B cell (primary cell): ENCODE measurements around the gene MRPS11.

Source experiments
- EZH2 ChIP-seq: IDR thresholded peaks from 2 replicates; pipeline ENCODE4 v1.6.1; 2012; ENCODE audit warnings: borderline replicate concordance, low read depth, mild to moderate bottlenecking, moderate library complexity, low read length; ENCODE audit not compliant: insufficient read depth, poor library complexity, severe bottlenecking
- TF ChIP-seq, protein P1 (sequence below): fragments of 200-600 bp; IDR thresholded peaks from one replicate; pipeline ENCODE4 v1.8.0; 2022; ENCODE audit warnings: antibody characterized with exemption, mild to moderate bottlenecking

DNA sequence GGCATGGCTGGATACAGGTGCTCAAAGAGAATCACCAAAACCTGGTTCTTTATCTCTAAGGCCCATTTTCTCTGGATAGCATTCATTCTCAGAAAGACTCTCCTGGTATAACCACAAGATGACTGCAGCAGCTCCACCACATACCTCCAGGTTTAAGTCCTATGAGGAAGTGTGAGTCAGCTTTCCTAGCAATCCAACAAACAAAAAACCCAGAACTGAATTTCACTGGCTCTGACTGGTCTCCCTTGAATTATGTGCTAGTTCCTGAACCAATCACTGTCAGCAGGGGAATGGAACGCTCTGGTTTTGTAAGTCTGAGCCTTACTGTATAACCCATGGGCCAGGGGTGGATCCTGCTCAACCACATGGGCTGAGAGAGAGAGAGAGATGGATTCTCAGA, 27.5 kb upstream of the MRPS11 start:
- TF ChIP-seq, protein P1, sequence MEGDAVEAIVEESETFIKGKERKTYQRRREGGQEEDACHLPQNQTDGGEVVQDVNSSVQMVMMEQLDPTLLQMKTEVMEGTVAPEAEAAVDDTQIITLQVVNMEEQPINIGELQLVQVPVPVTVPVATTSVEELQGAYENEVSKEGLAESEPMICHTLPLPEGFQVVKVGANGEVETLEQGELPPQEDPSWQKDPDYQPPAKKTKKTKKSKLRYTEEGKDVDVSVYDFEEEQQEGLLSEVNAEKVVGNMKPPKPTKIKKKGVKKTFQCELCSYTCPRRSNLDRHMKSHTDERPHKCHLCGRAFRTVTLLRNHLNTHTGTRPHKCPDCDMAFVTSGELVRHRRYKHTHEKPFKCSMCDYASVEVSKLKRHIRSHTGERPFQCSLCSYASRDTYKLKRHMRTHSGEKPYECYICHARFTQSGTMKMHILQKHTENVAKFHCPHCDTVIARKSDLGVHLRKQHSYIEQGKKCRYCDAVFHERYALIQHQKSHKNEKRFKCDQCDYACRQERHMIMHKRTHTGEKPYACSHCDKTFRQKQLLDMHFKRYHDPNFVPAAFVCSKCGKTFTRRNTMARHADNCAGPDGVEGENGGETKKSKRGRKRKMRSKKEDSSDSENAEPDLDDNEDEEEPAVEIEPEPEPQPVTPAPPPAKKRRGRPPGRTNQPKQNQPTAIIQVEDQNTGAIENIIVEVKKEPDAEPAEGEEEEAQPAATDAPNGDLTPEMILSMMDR: no peak
- no peak for TF ChIP-seq EZH2
